ENCODE data around the gene RFX7.
"Not testable (repeated sequence)": the region's sequence is repeated elsewhere in the genome, so short reads cannot be mapped to it uniquely, and the experiment has no call there.

RFX7 gene

DNA sequence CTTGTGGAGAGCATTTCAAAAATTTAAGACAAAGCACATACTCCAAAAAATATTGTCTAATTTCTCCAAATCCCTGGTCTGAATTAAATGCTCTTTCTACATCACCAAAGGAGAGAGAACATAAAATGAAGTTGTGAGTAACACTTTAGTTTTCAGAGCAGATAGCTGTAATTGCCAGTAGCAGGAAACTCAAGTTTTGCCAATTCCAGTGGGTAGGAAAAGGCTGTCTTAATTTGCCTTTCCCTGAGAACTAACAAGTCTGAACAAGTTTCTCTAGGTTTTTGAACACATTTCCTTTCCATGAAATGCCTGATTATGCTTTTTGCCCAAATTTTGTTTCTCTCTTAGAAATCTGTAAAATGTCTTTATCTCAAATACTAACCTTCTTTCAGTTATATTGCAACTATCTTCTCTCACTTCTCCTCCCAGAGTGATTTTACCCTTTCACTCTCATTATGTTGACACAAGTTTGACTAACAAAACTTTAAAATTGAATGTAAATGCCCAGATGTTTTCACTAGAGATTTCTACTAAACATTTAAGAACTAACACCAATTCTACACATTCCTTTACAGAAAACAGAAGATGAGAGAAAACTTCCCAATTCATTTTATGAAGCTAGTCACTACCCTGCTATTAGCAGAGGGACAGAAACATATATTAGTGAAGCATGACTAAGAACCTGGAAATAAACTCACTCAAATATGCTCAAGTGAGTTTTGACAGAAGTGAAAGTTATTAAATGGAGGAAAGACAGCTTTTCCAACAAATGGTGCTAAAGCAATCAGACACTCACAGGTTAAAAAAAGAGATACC is 38.4 kb downstream of the RFX7 start:
- no peak for DNase-seq

DNA sequence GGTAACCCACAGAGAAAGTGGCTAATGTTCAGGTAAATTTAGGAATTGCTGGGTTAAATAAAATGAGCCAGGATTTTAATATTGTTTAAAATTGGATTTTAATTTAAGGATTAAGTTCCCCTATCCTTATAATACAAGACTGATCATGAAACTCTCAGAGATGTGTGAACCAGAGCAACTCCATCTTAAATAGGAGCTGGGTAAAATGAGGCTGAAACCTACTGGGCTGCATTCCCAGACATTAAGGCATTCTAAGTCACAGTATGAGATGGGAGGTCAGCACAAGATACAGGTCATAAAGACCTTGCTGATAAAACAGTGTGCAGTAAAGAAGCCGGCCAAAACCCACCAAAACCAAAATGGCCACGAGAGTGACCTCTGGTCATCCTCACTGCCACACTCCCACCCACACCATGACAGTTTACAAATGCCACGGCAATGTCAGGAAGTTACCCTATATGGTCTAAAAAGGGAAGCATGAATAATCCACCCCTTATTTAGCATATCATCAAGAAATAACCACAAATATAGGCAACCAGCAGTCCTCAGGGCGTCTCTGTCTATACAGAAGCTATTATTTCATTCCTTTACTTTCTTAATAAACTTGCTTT is 40.3 kb downstream of the RFX7 start:
- not testable (repeated sequence) for DNase-seq

DNA sequence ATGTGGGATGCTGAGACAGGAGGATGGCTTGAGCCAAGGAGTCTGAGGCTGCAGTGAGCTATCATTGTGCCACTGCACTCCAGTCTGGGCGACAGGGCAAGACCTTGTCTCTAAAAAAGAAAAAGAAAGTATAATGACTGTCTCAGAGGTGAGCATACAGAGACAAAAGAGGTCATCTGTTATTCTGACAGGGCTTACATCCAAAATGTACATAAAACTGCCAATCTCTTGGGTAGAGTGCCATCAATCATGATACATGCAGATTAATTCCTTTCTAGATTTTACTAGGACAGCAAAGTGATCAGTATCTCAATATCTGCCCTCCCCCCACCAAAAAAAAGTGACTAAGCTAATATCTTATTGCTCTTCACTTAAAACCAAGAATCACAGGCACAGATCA is 41.0 kb downstream of the RFX7 start:
- no peak for DNase-seq

DNA sequence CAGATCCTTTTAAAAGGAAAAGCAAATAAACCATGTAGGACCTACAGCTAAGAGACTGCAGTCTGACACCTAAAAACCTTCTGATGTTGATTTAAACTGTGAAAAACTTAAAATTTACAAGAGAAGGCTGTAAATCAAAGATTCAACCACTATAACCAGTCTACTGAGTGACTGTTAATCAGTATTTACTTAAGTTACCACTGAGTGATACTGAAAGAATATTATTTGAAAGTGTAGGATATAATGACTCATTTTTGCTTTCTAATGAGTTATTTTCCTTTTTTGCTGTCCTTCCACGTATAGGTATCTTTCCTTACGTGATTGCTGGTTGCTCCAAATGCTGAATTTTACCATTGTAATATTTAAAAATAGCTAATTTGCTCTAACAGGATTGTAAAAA is 44.6 kb downstream of the RFX7 start:
- DNase-seq = no peak

DNA sequence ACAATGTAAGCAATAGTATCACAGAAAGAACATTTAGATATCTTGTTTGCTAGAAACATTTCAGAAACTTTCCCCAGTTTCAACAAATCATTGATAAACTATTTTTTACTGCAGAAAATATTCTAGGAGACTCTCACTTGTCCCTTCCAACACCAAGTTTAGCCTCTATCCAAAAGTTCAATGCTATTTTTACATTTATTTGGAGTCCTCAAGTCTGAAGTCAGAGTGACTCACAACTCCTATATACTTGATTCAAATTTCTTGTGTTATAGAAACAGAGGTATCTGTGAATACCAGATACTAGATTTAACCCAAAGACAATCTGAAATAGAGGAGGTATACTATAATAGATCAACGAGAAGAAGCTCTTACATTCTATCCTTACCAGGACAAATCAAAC is 49.6 kb downstream of the RFX7 start:
- no peak for DNase-seq

DNA sequence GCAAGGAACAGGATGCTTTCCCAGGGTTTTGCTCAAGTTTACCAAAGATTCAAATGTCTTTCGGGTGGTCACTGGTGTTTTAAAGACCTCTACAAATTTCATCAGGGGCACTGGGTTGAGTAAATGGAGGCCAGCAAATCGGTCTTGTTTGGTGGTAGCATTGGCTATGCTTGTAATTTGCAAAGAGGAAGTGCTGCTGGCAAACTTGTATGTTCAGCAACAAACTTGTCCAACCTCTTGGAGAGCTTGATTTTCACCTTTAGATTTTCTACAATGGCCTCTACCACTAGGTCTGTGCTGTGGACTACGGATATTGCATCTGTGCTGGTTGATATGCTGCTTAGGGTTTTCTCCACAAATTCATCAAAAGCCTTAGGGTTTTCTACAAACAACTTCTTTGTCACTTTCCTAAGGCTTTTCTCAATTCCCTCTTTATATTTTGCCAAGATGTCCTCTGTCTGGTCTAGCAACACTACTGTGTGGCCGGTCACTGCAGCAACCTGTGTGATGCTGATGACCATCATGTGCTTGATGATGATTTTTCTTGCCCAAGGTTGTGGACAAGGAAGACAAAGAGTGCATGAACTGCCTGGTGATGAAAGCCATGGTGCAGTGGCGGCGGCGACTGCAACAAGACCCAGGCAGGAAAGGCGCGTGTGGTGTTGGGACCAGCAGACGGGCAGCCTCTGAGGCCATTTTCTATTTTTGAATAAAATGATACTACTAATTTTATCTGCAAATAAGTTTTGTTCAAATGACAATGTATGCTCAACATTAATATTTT is 50.8 kb downstream of the RFX7 start:
- DNase-seq = no peak

DNA sequence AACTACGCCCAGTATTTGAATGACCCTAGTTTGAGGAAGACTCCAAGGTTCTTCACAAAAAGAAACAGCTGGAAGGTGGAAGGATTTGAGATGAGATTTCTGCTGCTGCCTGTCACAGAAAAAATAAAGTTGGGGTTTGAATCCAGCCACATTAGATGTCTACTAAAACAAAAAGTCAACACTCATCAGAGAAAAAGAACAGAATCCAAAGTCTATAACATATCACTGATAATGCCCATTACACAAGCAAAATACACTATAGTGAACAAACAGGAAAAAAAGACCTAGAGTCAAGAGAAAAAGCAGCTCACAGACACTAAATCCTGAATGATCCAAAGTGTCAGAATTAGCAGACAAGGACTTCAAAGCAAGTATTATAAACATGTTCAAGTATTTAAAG is 56.0 kb downstream of the RFX7 start:
- DNase-seq = no peak

DNA sequence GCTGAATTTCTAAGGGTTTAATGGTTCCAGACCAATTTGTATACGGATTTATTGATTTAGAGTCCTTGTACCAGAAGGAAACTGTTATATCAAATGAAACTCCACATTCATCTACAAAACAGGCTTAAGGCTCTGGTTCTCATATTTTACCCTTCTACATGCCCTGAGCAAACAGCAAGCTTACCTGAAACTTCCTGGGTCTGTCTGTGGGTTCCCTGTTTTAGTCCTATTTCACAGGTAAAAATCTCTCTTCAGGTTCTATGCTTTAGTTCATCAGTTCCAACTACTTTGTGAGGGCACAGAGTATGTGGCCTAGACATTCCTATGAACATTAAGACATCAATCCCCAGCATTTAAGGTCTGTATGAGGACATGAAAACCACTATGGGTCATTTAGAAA is 57.7 kb downstream of the RFX7 start:
- DNase-seq = no peak

DNA sequence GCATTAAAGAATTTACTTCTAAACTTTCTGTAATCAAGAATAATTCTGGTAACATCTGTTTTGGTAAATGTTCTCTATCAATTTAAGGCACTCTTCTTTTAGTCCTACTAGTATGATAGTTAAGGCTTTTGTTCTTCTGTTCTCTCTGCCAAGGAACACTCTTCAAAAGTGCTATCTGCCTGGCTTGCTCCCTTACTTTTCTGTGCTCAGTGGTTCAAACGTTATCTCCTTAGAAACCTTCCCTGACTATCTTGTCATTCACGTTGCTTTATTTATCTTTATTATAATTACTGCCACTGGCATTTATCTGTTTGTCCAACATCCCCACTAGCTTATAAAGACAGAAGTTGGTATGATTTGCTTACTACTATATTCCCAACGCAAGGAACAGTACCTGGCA is 59.2 kb downstream of the RFX7 start:
- no peak for DNase-seq

DNA sequence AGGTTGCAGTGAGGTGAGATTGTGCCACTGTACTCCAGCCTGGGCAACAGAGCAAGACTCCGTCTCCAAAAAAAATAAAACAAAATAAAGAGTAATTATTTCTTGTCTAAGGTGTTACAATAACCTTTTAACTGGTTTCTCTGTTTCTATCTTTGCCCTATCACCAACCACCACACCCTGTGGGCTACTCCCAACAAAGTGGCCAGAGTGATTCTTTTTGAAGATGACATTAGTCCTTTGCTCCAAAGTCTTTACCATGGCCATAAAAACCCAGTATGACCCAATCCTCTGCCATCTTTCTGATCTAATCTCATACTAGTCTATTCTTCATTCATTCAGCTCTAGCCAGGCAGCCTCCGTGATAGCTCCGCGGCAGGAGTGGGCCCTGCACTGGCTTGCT is 62.8 kb downstream of the RFX7 start:
- no peak for DNase-seq

DNA sequence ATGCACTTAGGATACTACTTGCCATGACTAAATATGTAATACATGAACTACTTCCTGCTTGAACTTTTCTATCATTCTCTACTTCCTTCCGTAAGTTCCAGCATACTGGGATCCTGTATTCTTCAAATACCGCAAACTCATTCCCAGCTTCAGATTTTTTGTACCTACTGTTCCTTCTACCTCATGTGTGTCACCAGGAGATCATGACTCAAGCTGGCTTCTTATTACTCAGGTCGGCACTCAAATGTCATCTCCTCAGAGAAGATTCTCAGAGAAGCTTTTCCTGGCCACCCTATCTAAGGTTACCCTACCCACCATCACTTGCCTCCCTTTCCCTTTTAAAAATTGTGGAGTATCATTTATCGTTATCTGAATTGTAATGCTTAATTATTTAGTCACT is 66.7 kb downstream of the RFX7 start:
- no peak for DNase-seq

DNA sequence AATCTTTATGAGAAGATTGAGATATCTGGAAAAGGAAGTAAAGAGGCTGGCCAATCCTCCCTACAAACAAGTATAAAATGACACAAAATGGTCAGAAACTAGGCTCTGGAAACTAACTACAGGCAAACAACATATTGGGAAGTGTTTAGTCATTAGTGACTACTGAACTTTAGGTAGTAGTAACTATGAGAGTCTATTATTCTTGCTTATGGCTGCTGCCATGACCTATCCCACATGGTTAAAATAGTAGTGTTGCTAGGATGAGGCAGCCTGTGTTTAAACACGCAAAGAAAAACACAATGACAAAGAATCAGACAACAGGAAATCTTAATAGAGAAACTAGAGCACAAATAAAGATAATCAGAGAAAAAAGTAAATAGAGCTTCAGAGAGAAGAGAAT is 67.9 kb downstream of the RFX7 start:
- no peak for DNase-seq

DNA sequence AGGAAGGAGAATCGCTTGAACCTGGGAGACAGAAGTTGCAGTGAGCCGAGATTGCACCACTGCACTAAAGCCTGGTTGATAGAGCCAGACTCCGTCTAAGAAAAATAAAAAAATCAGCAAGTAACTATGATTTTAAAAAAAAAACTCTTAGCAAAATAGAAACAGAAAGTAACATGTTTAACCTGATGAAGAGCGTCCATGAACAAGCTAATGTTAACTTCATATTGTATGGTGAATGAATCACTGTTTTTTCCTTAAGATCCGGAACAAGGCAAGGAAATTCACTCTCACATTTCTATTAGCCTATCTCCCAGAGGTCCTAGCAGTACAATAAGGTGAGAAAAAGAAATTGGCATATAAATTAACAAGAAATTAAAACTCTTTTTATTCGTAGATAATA is 69.0 kb downstream of the RFX7 start:
- DNase-seq = no peak

DNA sequence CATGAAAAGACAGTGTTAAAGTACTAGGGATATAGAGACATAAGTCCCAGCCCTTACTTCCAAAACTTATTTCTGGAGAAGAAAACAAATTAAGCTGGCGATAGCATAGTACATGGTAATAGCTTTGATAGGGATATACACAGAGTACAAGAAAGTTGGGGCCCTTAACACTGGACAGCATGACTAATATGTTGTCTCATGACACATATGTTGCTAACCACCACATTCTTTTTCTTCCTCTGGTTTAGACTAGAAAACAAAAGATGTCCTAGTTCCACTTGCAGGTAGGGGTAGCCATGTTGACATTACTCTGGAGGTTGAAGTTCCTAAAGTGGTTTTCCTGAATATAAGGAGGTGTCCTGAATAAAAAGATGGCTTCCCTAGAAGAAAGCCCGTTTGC is 75.3 kb downstream of the RFX7 start:
- no peak for DNase-seq

DNA sequence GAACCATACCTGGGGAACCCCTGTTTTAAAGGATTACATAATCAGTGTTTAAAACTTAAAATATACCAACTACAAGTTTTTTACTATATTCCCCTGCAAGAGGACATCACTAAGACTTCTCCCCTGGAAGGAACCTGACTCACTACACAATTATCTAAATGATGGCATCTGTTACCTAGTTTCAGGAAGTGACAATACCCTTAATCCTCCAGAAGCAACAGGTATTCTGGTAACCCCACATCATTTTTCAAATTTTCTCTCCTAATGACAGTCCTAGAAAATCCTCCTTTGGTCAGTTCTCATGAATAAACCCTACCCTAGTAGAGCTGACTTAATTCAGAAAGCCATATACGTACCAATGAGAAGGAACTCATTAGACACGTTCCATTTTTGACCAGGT is 78.4 kb downstream of the RFX7 start:
- no peak for DNase-seq

DNA sequence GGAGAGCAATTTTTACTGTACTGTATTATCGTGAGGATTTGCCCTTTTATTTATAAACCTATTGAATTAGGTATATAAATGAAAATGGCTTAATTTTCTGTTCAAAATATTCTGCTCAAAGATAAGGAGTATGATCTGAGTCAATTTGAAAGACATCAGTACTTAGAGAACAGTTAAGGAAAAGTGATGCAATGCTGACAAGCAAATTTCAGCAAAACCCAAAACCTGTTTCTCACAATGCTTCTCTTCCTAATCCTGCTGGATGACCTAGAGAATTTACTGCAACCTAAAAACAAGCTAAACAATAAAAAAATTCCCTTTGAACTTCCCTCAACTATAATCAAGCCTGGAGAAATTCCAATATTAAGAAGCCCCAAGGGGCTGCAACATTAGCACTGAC is 82.7 kb downstream of the RFX7 start:
- no peak for DNase-seq

DNA sequence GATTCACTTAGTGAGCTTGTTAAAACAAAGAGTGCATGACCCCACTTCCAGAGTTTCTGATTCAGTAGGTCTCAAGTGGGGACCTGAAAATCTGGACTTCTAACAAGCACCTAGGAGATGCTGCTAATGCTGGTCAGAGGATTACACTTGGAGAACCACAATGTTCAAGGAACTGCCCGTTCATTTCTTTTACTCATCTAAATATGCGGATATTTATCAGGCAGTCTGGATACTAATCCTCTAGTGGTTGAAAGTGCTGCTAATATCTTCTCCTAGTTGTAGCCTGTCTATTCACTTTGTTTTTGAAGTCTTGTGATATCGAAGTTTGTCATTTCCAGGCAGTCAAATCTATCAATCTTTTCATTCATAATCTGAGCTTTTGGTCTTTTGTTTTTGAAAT is 86.8 kb downstream of the RFX7 start:
- no peak for DNase-seq

DNA sequence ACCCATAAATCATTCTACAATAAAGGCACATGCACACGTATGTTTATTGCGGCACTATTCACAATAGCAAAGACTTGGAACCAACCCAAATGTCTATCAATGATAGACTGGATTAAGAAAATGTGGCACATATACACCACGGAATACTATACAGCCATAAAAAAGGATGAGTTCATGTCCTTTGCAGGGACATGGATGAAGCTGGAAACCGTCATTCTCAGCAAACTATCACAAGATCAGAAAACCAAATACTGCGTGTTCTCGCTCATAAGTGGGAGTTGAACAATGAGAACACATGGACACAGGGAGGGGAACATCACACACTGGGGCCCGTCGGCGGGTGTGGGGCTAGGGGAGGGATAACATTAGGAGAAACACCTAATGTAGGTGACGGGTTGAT is 88.4 kb downstream of the RFX7 start:
- not testable (repeated sequence) for DNase-seq

DNA sequence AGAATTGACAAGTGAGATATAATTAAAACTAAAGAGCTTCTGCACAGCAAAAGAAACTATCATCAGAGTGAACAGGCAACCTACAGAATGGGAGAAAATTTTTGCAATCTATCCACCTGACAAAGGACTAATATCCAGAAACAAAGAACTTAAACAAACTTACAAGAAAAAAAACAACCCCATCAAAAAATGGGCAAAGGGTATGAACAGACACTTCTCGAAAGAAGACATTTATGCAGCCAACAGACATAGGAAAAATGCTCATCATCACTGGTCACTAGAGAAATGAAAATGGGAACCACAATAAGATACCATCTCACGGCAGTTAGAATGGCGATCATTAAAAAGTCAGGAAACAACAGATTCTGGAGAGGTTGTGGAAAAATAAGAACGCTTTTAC is 88.9 kb downstream of the RFX7 start:
- not testable (repeated sequence) for DNase-seq

DNA sequence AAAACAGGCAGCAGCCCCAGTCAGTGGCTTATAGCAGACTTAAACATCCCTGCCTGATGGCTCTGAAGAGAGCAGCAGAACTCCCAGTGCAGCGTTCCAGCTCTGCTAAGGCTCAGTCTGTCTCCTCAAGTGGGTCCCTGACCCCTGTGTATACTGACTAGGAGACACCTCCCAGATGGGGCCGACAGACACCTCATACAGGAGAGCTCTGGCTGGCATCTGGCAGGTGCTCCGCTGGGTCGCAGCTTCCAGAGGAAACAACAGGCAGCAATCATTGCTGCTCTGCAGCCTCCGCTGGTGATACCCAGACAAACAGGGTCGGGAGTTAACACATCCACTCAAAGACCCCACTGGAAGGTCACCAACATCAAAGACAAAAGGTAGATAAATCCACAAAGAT is 93.5 kb downstream of the RFX7 start:
- DNase-seq = no peak

DNA sequence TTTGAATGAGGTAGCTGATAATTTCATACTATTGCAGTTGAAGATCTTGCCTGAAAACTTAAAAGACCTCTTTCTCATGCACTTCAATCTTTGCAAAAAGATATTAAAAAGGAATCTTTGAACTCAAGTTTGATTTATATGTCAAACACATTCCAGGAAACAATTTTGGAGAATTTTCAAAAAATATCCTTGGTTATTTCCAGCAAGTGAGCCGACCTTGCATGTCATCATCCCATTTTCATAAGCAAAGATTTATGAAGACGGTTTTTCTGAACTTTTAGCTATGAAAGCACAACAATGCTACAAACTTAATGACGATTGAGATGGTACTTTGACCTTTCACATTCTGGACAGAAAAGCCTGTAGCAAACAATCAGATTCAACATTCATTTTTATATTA is 95.6 kb downstream of the RFX7 start:
- DNase-seq = no peak

DNA sequence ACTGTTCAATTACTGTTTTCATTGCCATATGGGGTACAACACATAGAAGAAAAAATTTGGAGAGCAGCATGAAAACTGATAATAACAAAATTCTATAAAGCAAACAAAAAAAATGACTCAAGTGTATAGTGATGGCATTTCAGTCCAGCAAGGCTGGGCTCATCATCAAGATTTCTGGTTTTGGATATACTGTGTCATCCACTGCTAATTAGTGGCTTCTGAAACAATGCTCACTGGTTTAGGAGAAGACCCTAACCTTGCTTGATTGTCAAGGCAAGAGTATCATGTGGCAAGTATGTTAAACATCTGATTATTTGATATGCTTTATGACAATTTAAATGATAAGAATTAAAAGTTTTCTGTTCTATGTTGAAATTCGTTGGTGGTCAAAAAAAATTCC is 96.9 kb downstream of the RFX7 start:
- DNase-seq = no peak

DNA sequence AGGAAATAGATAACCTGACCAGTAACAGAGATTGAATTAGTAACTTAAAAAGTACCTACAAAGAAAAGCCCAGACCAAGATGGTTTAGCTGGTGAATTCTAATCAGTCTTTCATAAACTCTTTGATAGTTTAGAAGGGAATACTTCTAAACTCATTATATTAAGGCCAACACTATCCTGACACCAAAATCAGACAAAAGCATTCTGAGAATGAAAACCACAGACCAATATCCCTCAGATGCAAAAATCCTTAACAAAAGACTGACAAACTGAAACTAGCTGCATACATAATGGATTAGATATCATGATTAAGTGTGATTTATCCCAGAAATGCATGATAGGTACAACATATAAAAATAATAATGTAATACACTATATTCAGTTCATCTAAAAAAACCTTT is 115.6 kb downstream of the RFX7 start:
- no peak for DNase-seq

DNA sequence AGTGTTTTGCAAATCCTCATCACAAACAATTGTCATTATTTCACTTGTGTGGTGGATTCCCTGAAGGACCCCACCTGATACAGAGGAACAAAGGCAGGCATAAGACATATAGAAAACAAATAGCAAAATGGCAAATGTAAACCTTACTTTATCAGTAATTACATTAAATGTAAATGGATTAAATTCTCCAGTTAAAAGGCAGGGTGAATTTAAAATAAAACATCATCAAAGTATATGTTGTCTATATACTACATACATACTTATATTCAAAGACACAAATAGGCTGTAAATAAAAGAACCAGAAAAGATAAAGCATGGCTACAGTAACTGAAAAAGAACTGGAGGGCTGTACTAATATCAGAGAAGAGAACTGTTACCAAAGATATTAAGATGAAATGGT is 117.3 kb downstream of the RFX7 start:
- no peak for DNase-seq

Data from SIG-M5 (cell line).